Epidermal melanocyte (primary cell): ENCODE measurements around the gene CLDN7.
A peak's percentile ranks its signal among the peaks of the same experiment; 100 is the strongest.

Experiments
- DNase-seq: peaks from one replicate; pipeline ENCODE4 v3.0.0; 2011; ENCODE audit warnings: low spot score; ENCODE audit not compliant: insufficient read length

Gene CLDN7

DNA sequence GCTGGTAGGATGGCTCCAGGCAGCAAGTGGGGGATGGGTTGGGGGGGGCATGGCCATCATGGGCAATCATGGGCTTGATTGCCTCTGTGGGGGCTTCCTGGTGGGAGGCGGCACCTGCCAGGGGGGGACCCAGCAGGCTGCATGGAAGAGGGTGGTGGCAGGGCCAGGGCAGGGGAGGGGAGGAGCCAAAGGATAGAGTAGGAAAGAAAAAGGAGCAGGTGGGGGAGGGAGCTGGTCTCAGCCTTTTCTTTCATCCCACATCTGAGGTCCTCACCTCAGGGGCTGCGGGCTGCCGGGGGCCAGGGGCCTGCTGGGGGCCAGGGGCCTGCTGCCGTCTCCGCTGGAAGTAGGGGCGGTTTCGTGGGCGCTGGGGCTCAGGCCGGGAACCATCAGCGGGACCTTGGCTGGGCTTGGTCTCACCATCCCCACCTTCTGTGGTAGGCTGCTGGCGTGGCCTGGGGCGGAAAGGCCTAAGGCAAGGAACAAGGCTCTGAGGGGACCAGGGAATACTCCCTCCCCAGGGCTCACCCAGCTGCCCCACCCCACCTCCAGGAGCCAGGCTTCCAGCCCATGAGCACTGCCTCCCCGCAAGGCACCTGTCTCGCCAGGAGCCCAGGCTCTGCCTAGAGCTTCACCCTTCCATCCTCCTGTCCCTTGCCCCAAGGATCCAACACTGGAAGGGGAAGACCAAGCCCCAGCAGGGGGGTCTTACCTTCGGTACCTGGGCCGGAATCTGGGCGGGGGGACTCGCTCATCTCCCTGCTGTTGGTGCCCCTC is 27.2 kb upstream of the CLDN7 start:
- DNase-seq = peak; percentile 15

DNA sequence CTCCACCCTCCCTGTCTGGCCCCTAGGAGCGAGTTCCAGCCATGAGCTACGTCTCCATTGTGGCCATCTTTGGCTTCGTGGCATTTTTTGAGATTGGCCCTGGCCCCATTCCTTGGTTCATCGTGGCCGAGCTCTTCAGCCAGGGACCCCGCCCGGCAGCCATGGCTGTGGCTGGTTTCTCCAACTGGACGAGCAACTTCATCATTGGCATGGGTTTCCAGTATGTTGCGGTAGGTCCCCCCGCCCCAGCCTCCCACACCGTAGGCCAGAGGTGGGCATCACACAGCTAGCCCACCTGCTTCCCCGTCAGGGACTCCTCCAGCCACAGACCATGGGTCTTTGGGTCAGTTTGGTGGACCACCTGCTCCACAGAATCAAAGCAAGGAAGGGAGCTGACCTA is 23.4 kb upstream of the CLDN7 start:
- no peak for DNase-seq

DNA sequence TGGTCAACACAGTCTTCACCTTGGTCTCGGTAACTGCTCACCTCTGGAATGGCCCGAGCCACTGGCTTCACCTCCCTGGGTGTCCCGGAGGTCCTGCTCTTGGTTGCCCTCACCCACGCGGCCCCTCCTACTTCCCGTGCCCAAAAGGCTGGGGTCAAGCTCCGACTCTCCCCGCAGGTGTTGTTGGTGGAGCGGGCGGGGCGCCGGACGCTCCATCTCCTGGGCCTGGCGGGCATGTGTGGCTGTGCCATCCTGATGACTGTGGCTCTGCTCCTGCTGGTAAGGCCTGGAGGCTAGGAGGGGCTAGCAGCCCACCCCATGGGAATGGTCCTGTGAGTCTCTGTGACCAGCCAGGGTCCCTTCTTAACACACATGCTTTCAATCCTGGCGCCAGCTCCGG is 22.6 kb upstream of the CLDN7 start:
- DNase-seq = no peak

DNA sequence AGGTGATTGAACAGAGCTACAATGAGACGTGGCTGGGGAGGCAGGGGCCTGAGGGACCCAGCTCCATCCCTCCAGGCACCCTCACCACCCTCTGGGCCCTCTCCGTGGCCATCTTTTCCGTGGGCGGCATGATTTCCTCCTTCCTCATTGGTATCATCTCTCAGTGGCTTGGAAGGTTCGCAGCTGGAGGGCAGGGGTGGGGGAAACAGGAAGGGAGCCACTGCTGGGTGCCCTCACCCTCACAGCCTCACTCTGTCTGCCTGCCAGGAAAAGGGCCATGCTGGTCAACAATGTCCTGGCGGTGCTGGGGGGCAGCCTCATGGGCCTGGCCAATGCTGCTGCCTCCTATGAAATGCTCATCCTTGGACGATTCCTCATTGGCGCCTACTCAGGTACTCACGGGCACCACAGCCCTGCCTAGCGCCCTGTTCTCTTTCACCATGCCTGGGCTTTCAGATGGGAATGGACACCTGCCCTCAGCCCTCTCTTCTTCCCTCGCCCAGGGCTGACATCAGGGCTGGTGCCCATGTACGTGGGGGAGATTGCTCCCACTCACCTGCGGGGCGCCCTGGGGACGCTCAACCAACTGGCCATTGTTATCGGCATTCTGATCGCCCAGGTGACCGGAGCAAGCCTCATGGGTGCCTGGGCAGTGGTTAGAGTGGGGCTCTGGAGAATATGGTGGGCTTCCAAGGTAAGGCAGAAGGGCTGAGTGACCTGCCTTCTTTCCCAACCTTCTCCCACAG is 21.4 kb upstream of the CLDN7 start:
- peak; percentile 13 for DNase-seq

DNA sequence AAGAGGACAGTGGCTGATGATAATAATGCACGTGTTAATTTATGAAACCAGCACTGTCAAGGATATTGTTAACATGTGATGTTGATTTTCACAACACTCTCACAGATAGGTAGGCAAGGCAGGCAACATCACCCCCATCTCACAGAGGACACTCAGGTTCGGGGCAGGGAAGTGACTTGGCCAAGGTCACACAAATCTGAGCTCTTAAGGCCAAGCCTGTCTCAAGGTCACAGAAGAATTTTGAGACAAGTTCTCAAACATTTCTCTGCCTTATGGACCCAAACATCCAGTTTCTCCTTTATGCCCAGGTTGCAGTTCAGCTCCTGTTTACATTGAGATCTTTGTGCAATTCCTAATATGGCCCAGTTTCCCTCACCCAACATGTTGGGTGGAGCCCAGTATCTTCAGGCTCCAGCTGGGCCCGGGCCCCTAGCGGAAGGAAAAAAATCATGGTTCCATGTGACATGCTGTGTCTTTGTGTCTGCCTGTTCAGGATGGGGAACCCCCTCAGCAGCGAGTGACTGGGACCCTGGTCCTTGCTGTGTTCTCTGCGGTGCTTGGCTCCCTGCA is 20.6 kb upstream of the CLDN7 start:
- DNase-seq = peak; percentile 4

DNA sequence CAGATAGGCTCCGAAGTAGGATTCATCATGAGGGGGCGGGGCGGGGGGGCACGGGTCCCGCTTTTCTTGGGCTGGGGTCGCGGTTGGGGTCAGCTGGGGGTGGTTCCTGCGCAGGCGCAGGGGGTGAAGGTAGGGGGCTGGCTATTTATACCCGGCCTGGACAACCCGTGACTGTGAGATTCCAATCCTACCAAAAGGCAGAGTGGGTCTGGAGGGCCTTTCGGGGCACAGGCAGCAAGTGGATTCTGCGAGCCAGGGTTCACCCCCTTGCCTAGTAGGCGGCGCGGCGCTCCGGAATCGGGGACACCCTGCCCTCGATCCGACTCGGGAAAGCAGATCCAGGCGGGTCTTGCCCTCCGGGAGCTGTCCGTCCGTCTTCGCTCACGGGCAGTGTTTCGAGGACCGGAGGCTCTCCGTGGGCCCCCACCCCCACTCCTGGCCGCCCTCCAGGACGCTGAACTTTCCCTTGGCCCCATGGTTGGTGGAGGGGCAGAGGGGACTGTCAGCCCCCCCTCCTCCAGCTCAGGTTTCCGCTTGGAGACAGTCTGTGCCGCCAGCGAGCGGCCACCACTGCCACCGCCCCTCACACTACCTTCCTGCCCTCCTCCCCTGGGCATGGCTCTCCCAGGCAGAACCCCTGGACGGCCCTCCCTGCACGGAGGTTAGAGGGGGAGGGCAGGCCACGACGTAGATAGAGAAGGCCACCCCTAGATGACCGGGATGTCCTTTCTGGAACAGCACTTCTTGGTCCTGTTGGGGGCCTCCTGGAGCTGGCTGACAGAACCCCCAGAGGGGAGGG is 19.9 kb upstream of the CLDN7 start:
- DNase-seq = peak; percentile 16

DNA sequence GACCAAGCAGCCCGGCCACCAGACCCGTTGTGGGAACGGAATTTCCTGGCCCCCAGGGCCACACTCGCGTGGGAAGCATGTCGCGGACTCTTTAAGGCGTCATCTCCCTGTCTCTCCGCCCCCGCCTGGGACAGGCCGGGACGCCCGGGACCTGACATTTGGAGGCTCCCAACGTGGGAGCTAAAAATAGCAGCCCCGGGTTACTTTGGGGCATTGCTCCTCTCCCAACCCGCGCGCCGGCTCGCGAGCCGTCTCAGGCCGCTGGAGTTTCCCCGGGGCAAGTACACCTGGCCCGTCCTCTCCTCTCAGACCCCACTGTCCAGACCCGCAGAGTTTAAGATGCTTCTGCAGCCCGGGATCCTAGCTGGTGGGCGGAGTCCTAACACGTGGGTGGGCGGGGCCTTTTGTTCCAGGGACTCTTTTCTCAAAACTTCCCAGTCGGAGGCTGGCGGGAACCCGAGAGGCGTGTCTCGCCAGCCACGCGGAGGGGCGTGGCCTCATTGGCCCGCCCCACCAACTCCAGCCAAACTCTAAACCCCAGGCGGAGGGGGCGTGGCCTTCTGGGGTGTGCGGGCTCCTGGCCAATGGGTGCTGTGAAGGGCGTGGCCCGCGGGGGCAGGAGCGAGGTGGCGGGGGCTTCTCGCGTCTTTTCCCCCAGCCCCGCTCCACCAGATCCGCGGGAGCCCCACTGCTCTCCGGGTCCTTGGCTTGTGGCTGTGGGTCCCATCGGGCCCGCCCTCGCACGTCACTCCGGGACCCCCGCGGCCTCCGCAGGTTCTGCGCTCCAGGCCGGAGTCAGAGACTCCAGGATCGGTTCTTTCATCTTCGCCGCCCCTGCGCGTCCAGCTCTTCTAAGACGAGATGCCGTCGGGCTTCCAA is 19.0 kb upstream of the CLDN7 start, which contains the start of gene SLC2A4:
TSS of gene SLC2A4 (plus strand) at position 645 of the 879 bp plus-strand sequence. CDS start at position 862, 217 bp downstream.
- peak; percentile 96 for DNase-seq

DNA sequence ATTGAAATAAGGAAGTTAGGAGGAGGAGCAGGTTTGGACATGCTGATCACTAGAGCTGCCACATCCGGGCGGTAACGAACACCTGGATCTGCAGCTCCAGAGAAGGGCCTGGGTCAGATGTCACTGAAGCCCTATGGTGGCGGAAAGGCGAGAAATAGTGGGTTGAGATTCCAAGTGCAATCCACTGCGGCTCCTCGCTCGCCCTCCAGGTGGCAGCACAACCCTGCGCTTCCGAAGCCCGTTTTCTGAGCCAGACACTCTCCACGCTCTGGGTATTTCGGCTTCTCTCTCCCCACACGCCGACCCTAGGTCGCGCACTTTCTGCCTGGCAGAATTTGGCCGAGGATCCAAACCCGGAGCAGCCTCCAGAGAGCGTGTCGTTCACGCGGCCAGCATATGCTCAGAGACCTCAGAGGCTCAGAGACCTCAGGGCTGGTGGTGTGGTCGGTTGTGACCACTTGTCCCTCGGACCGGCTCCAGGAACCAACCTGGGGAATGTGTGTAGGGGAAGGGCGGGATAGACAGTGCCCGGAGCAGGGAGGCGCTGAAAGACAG is 18.3 kb upstream of the CLDN7 start:
- DNase-seq = peak; percentile 86

DNA sequence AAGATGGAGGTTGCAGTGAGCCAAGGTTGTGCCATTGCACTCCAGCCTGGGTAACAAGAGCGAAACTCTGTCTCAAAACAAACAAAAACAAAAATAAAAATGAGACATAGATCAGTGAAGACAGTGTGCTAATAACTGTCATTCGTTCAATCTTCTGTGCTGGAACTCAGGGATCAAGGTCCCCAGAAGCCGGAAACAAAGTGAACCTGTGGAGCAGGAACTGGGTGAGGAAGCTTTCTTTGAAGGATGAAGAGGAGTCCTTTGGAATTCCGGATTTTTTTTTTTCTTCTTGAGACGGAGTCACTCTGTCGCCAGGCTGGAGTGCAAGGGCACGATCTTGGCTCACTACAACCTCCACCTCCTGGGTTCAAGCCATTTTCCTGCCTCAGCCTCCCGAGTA is 17.2 kb upstream of the CLDN7 start:
- no peak for DNase-seq

DNA sequence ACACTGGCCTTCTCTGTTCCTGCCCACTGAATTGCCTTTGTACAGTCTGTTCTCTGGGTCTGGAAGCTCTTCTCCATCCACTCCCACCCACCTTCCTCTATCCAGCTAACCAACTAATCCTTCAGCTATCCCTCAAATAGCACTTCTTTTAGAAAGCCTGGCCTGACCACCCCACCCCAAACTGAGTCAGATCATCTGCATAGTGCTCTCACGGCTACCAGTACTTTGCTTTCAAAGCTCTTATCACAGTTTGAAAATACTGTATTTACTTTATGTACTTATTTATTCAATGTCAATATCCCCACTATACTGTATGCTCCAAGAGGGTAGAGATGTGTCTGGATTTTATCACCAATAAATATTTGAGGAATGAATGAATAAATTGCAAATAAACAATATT is 4.5 kb upstream of the CLDN7 start:
- no peak for DNase-seq

DNA sequence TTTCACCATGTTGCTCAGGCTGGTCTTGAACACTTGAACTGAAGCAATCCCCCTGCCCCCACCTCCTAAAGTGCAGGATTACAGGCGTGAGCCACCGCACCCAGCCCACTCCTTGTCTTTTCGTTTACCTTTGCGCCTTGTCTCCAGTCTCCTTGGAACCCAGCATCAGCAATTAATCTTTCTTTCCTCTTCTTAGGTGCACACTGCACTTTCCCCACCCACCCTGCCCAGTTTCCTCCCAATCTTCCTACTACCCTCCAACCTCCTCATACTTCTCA is 1.5 kb upstream of the CLDN7 start:
- DNase-seq = no peak

DNA sequence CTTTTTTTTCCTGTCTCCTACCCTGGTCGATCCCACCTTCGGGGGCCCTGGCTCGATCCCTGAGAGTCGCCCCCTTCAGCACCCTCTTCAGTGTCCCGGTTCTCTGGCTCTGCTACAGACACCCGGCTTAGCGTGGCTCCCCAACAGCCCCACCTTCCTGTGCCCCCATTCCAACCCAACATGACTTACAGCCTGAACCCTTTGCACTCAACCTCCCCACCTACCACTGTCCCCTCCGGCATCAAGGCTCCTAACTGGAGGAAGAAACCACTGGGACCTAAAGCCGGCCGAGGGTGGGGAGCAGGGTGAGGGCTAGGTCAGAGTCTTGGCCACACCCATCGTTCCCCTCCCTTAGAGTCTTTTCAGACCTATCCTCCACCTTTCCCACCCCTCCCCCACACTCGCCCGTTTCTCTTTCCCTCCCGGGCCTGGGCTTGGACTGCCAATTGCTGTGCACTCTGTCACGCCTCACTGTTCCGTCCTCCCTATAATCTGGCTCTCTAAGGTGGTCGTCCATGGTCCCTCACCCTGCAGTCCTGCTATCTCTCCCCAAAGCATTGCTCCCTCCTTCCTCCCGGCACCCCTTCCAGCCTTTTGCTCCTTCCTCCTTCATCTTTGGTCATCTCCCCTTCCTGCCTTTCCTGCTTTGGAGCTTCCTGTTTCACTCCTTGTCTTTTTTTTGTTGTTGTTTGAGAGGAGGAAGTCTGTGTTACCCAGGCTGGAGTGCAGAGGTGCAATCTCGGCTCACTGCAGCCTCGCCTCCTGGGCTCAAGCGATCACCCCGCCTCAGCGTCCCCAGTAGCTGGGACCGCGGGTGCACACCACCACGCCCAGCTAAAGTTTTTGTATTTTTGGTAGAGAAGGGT is 890 bp upstream of the CLDN7 start:
- DNase-seq = no peak

DNA sequence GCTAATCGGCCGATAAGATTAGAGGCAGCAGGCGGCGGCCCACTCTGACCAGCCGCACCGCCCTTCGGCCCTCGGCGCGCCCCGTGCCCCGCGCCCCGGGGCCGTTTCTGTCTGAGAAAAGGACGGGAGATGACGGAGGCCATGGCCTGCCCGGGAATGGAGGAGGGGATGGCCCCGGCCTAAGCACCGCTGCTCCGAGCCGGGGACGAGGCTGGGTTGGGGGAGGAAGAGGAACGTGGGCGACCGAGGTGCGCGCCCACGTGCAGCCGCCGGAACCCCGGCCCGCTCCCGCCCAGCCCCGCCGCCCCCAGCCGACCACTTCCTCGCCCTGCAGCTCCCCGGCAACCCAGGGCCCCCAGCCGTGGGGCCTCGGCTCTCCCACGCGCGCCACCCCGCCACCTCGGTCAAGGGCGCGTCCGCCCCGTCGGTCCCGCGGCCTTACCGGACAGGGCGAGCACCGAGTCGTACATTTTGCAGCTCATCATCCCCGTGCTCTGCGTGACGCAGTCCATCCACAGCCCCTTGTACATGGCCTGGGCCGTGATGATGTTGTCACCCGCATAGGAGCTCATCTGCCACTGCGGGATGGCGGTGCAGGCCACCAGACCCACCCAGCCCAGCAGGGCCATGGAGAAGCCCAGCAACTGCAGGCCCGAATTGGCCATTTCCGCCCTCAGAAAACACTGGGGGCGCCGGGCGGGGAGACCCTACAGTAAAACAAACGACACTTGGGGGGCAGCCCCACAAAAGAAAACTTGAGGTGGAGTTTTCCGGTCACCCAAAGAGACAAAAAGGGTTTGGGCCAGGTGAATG is 693 bp downstream of the CLDN7 start:
- no peak for DNase-seq

DNA sequence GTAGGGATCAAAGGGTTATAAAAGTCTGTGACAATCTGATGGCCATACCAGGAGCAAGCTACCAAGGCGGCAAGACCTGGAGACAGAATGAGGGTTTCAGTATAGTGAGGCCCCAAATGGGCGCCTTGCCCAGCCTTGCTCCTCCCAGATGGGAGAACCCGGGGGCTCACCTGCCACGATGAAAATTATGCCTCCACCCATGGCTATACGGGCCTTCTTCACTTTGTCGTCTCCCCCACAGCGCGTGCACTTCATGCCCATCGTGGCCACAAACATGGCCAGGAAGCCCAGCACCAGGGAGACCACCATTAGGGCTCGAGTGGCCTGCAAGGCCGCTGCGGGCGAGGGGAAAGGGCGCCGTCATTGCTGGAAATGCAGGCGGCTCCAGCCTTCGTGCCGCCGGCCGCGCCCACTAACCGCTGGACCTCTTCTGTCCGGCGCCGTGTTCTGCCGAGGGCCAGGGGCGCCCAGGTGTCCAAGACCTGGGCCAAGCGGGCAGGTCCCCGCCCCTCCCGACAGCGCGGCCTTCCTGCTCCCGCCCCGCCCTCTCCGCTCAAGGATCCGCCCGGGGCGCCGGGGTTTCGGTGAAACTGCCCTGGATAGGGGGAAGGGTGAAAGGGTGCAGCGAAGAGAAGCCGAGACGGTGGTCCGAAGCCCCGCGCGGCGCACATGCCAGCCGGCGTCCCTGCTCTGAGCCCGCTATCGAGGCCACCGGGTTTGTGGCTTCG is 1.5 kb downstream of the CLDN7 start:
- peak; percentile 54 for DNase-seq

DNA sequence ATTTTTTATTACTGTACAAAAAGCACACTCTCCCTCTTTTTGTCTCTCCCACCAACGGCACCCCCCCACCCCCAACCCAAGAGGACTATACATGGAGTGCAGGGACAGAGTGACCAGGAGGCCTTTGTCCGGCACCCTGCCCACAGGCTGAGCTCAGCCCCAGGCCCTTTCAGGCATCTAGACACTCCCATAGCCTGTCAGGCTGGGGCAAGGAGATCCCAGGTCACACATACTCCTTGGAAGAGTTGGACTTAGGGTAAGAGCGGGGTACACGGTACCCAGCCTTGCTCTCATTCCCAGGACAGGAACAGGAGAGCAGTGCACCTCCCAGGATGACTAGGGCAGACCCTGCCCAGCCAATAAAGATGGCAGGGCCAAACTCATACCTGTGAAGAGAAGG is 2.1 kb downstream of the CLDN7 start:
- DNase-seq = no peak

DNA sequence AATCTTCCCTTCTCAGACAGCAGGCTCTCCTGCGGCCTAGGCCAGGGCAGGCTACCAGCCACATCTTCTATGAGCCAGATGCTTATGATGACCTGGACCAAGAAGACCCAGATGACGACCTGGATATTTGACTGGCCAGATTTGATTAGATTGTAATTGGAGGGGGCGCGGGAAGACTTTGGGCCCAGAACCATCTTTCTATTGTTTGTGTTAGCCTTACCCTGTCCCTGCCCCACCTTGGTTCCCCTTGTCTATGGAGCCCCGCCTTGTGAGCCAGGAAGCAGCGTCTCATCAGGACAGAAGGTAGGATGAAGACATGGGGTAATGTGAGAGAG is 2.8 kb downstream of the CLDN7 start:
- no peak for DNase-seq

DNA sequence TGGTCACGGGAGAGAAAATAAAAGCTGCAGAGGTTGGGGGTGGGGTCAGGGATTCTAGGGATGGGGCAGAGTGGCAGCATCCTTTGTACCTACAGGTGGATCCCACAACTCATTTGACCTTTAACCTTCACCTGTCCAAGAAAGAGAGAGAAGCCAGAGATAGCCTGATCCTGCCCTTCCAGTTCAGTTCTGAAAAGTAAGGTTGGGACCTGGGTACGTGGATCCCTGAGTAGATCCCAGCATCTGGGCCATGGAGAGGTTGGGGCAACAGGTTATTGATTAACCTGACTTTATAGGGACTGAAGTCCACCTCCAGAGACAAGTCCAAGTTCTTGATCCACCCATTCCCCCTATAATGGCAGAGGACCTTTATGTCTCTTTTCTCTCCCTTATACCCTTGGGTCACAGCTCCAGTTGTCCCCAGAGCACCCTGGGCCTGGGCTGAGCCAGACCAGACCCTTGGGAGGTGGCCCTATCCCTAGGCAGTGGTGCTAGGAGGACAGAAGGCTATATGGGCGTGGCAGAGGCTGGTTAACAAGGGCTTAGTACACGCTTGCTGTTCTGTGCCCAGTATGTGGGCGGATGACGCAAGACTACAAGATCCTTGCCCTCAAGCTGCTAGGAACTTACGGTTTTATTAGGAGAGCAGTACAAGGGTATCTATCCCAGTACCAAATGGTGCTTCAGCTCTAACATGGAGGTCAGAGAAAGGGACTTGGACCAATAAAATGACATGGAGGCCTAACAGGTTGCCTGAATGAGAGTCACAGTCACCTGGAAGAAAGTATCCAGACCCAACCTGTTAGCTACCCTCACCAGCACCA is 3.3 kb downstream of the CLDN7 start:
- no peak for DNase-seq
